ENCODE results near the gene CYBC1. TPM values are rescaled to one million over a fixed set of nuclear protein-coding genes. Genes with fewer than 3 reads are reported as not detected.

The CYBC1 gene
- total and polyA plus RNA-seq, 7 experiments from 2014 or later = 112 to 385 (median 181) TPM

- intact Hi-C loops (cut with micrococcal nuclease) = loop anchor here (1.0 to 10.0 kb wide), 5 partner anchors 36 to 150 kb away; partner anchors contain the start of genes NARF (in 2 of the 2), HEXD (in 1 of the 2), OGFOD3 (in 1 of the 2) and WDR45B (in 1 of the 2)
- H3K4me3 Mint-ChIP-seq = peak overlapping the region in 9 of 10 donors; percentile 14 to 84 (median 65)
- POLR2A ChIA-PET = interaction anchor here (1.1 kb wide), 1 partner anchor 110 kb away, joined by 5 read pairs; no protein-coding TSS in a partner anchor
Observed at GRCh38 chr17:82494236-82495055, 43.9 kb upstream of the CYBC1 start.

GRCh38 chr17:82493226-82493781, 42.8 kb upstream of the CYBC1 start:
- intact Hi-C loops (cut with micrococcal nuclease) = loop anchor here in 1 of 2 donors (10.0 kb wide), 1 partner anchor 151 kb away; the partner anchor contains the start of gene WDR45B
- Histone ChIP-seq H3K27me3 (ENCODE audit: control insufficient read depth in 2 of 2, insufficient read depth in 2 of 2, low read length in 2 of 2) (no peaks in the 10 kb centered on the region), H3K9me3 (ENCODE audit: control insufficient read depth in 2 of 3, low read length in 3 of 3) (no peaks in the 10 kb centered on the region), H3K4me3 (ENCODE audit: low read length) (no peak overlapping the region), H3K4me1 (ENCODE audit: control insufficient read depth in 2 of 2, insufficient read depth in 2 of 2, low read length in 2 of 2) (peaks cover 0 to 9% of the 10 kb centered on the region in 2 donors), H3K36me3 (ENCODE audit: control insufficient read depth in 2 of 3, insufficient read depth in 3 of 3, low read length in 3 of 3) (peaks cover 0 to 8% (median 0%) of the 10 kb centered on the region in 3 experiments), H3K27ac (ENCODE audit: low read depth, low read length) (no peak overlapping the region)
- ChIA-PET CTCF (no interaction called here), POLR2A (no interaction called here)
- no peak for ATAC-seq
- peaks cover 0 to 4% (median 0%) of the 10 kb centered on the region in 11 donors for H3K9me3 Mint-ChIP-seq
- peaks cover 8 to 32% (median 25%) of the 10 kb centered on the region in 7 donors for H3K4me1 Mint-ChIP-seq
- peak overlapping the region in 3 of 9 donors; percentile 32 to 38 (median 36) for H3K27ac Mint-ChIP-seq
- H3K36me3 Mint-ChIP-seq = peaks cover 0 to 11% (median 0%) of the 10 kb centered on the region in 5 donors
- no peak overlapping the region for H3K4me3 Mint-ChIP-seq
- DNase-seq = no peak
- no peaks in the 10 kb centered on the region for H3K27me3 Mint-ChIP-seq

More at GRCh38 chr17:82494236-82495055, 43.9 kb upstream of the CYBC1 start:
- Mint-ChIP-seq H3K27ac (peak overlapping the region; percentile 77 to 94 (median 87)), H3K36me3 (peaks cover 0 to under 1% (median 0%) of the 10 kb centered on the region in 5 donors), H3K27me3 (peaks cover 0 to 2% (median 0%) of the 10 kb centered on the region in 5 donors), H3K9me3 (peaks cover 0 to 4% (median 0%) of the 10 kb centered on the region in 11 donors), H3K4me1 (peaks cover 8 to 33% (median 25%) of the 10 kb centered on the region in 7 donors)
- peak overlapping the region; percentile 28 for H3K27ac ChIP-seq (ENCODE audit: low read depth, low read length)
- peaks cover 0 to 2% (median 0%) of the 10 kb centered on the region in 3 experiments for H3K36me3 ChIP-seq (ENCODE audit: control insufficient read depth in 2 of 3, insufficient read depth in 3 of 3, low read length in 3 of 3)
- DNase-seq (peak; percentile 68 to 92 (median 80)), ATAC-seq (peak; percentile 80)
- CTCF ChIA-PET = interaction anchor here (0.5 to 0.7 kb wide), 3 partner anchors 39 to 1161 kb away, joined by 3 to 5 read pairs (median 3); no protein-coding TSS in a partner anchor
- H3K9me3 ChIP-seq (ENCODE audit: control insufficient read depth in 2 of 3, low read length in 3 of 3) = no peaks in the 10 kb centered on the region
- peaks cover 0 to 9% of the 10 kb centered on the region in 2 donors for H3K4me1 ChIP-seq (ENCODE audit: control insufficient read depth in 2 of 2, insufficient read depth in 2 of 2, low read length in 2 of 2)
- H3K27me3 ChIP-seq (ENCODE audit: control insufficient read depth in 2 of 2, insufficient read depth in 2 of 2, low read length in 2 of 2) = no peaks in the 10 kb centered on the region
- H3K4me3 ChIP-seq (ENCODE audit: low read length) = no peak overlapping the region

- intact Hi-C loops (cut with micrococcal nuclease) = loop anchor here in 1 of 2 donors (10.0 kb wide), 1 partner anchor 152 kb away; the partner anchor contains the start of gene WDR45B
- H3K4me3 ChIP-seq (ENCODE audit: low read length) = no peak overlapping the region
- H3K4me1 ChIP-seq (ENCODE audit: control insufficient read depth in 2 of 2, insufficient read depth in 2 of 2, low read length in 2 of 2) = peaks cover 0 to 9% of the 10 kb centered on the region in 2 donors
- Mint-ChIP-seq H3K4me3 (no peak overlapping the region), H3K27ac (peak overlapping the region in 2 of 9 donors; percentile 26 to 41), H3K36me3 (peaks cover 0 to 12% (median 0%) of the 10 kb centered on the region in 5 donors), H3K4me1 (peaks cover 3 to 27% (median 19%) of the 10 kb centered on the region in 7 donors), H3K9me3 (peaks cover 0 to 4% (median 0%) of the 10 kb centered on the region in 11 donors), H3K27me3 (no peaks in the 10 kb centered on the region)
- POLR2A ChIA-PET = interaction anchor here (0.6 kb wide), 1 partner anchor 987 kb away, joined by 3 read pairs; no protein-coding TSS in a partner anchor
- H3K36me3 ChIP-seq (ENCODE audit: control insufficient read depth in 2 of 3, insufficient read depth in 3 of 3, low read length in 3 of 3) = peaks cover 0 to 10% (median 0%) of the 10 kb centered on the region in 3 experiments
- no peak overlapping the region for H3K27ac ChIP-seq (ENCODE audit: low read depth, low read length)
- CTCF ChIA-PET = no interaction called here
- no peaks in the 10 kb centered on the region for H3K9me3 ChIP-seq (ENCODE audit: control insufficient read depth in 2 of 3, low read length in 3 of 3)
- no peak for DNase-seq
- ATAC-seq = no peak
- H3K27me3 ChIP-seq (ENCODE audit: control insufficient read depth in 2 of 2, insufficient read depth in 2 of 2, low read length in 2 of 2) = no peaks in the 10 kb centered on the region
Observed at GRCh38 chr17:82492643-82493225, 42.2 kb upstream of the CYBC1 start.

DNA sequence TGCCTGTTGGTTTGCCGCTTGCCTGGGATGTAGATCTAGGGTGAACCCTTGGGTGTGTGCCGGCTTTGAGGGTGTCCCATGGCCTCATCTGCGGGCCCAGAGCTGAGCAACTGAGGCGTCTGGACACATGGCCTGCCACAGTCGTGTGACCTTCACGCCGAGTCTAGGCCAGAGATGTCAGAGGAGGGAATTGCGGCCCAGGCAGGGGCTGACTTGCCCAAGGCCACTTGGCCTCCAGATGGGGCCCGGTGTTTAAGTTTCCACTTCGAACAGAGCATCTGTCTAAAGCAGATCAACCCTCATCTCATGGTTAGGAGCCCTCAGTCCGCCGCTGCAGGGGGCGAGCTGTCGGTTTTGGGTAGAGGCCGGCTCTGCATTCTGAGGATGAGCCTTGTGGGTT, 41.0 kb upstream of the CYBC1 start:
- no peak for ATAC-seq

GRCh38 chr17:82491196-82491530, 40.6 kb upstream of the CYBC1 start:
- Mint-ChIP-seq H3K9me3 (peaks cover 0 to 4% (median 0%) of the 10 kb centered on the region in 11 donors), H3K27ac (peak overlapping the region in 2 of 9 donors; percentile 12 to 55), H3K4me1 (peaks cover 0 to 36% (median 16%) of the 10 kb centered on the region in 7 donors), H3K27me3 (no peaks in the 10 kb centered on the region), H3K4me3 (no peak overlapping the region), H3K36me3 (peaks cover 0 to 19% (median 0%) of the 10 kb centered on the region in 5 donors)
- ChIA-PET POLR2A (no interaction called here), CTCF (no interaction called here)
- DNase-seq = no peak
- Histone ChIP-seq H3K36me3 (ENCODE audit: control insufficient read depth in 2 of 3, insufficient read depth in 3 of 3, low read length in 3 of 3) (peaks cover 0 to 25% (median 0%) of the 10 kb centered on the region in 3 experiments), H3K27ac (ENCODE audit: low read depth, low read length) (no peak overlapping the region), H3K27me3 (ENCODE audit: control insufficient read depth in 2 of 2, insufficient read depth in 2 of 2, low read length in 2 of 2) (no peaks in the 10 kb centered on the region), H3K4me1 (ENCODE audit: control insufficient read depth in 2 of 2, insufficient read depth in 2 of 2, low read length in 2 of 2) (peaks cover 4 to 5% of the 10 kb centered on the region in 2 donors), H3K4me3 (ENCODE audit: low read length) (no peak overlapping the region), H3K9me3 (ENCODE audit: control insufficient read depth in 2 of 3, low read length in 3 of 3) (no peaks in the 10 kb centered on the region)
- no peak for ATAC-seq
- intact Hi-C loops (cut with micrococcal nuclease) = loop anchor here in 1 of 2 donors (10.0 kb wide), 1 partner anchor 154 kb away; the partner anchor contains the start of gene WDR45B

More for the DNA sequence above, 41.0 kb upstream of the CYBC1 start:
- Histone ChIP-seq H3K27me3 (ENCODE audit: control insufficient read depth in 2 of 2, insufficient read depth in 2 of 2, low read length in 2 of 2) (no peaks in the 10 kb centered on the region), H3K4me1 (ENCODE audit: control insufficient read depth in 2 of 2, insufficient read depth in 2 of 2, low read length in 2 of 2) (peaks cover 1 to 8% of the 10 kb centered on the region in 2 donors), H3K9me3 (ENCODE audit: control insufficient read depth in 2 of 3, low read length in 3 of 3) (no peaks in the 10 kb centered on the region), H3K4me3 (ENCODE audit: low read length) (no peak overlapping the region), H3K27ac (ENCODE audit: low read depth, low read length) (no peak overlapping the region), H3K36me3 (ENCODE audit: control insufficient read depth in 2 of 3, insufficient read depth in 3 of 3, low read length in 3 of 3) (peaks cover 0 to 21% (median 0%) of the 10 kb centered on the region in 3 experiments)
- ChIA-PET POLR2A (no interaction called here), CTCF (no interaction called here)
- Mint-ChIP-seq H3K9me3 (peaks cover 0 to 4% (median 0%) of the 10 kb centered on the region in 11 donors), H3K4me1 (peaks cover 0 to 32% (median 15%) of the 10 kb centered on the region in 7 donors), H3K27ac (peak overlapping the region in 2 of 9 donors; percentile 12 to 55), H3K4me3 (no peak overlapping the region), H3K36me3 (peaks cover 0 to 16% (median 0%) of the 10 kb centered on the region in 5 donors), H3K27me3 (no peaks in the 10 kb centered on the region)
- intact Hi-C loops (cut with micrococcal nuclease) = loop anchor here in 1 of 2 donors (10.0 kb wide), 1 partner anchor 153 kb away; the partner anchor contains the start of gene WDR45B
- no peak for DNase-seq

Measured in naive thymus-derived CD4-positive, alpha-beta T cell (primary cell).